Mucosa of descending colon (tissue), 3 donors: ENCODE results near the gene SPG21. TPM values are rescaled to one million over a fixed set of nuclear protein-coding genes. Genes with fewer than 3 reads are reported as not detected.
A peak's percentile ranks its signal among the peaks of the same experiment; 100 is the strongest.

ENCODE experiments used
- ATAC-seq: fragments of 200-7000 bp; cut with Tn5 transposase; one replicate; pipeline ENCODE4 v1.9.1; 2020; ENCODE audit warnings: mild to moderate bottlenecking, moderate library complexity
- DNase-seq, 3 donors: peaks; one replicate each; pipeline ENCODE4 v3.0.0-alpha.2; 2020
- H3K36me3 ChIP-seq: fragments of 200-600 bp; one replicate; pipeline ENCODE4 v1.8.0; 2021; ENCODE audit warnings: low read depth, mild to moderate bottlenecking
- H3K4me1 ChIP-seq: fragments of 200-600 bp; one replicate; pipeline ENCODE4 v1.8.0; 2021; ENCODE audit warnings: low read depth, mild to moderate bottlenecking
- H3K4me3 ChIP-seq: fragments of 200-600 bp; one replicate; pipeline ENCODE4 v1.8.0; 2021; ENCODE audit warnings: mild to moderate bottlenecking
- H3K9me3 ChIP-seq: fragments of 200-600 bp; one replicate; pipeline ENCODE4 v1.8.0; 2021; ENCODE audit warnings: mild to moderate bottlenecking
- intact Hi-C, 2 donors: fragments of 100-400 bp; cut with DNase I in 1 of 2; cut with micrococcal nuclease in 1 of 2; formaldehyde crosslinking; loops; one replicate each; pipeline versions ENCODE4 v1.11.0 to v1.11.1; 2022; cut with DNase I, micrococcal nuclease
- total RNA-seq, 3 donors: library from RNA; stranded (reverse); fragmentation: NEBNext Ultra II Directional in 2 of 3; extraction: Animal tissue kit (Norgen Biotek cat#: 25700) in 2 of 3; gene quantifications; one replicate each; pipeline versions ENCODE4 v1.2.1 to v1.2.4, GENCODE V29; 2021 to 2023
- TF ChIP-seq, protein P1 (sequence below): fragments of 200-600 bp; IDR thresholded peaks from one replicate; pipeline ENCODE4 v1.8.0; 2022; ENCODE audit warnings: antibody characterized with exemption, mild to moderate bottlenecking
- donor health status: DM: no; HTN: no; CAD: no; lungs with moderate emphysema.
- donor health status: DM: no; HTN: no; CAD: no.
- donor health status: DM: no; HTN: yes; CAD: no.

The SPG21 gene
- total RNA-seq, 3 donors from 2014 or later: 60.9 to 90.6 (median 65.9) TPM

DNA sequence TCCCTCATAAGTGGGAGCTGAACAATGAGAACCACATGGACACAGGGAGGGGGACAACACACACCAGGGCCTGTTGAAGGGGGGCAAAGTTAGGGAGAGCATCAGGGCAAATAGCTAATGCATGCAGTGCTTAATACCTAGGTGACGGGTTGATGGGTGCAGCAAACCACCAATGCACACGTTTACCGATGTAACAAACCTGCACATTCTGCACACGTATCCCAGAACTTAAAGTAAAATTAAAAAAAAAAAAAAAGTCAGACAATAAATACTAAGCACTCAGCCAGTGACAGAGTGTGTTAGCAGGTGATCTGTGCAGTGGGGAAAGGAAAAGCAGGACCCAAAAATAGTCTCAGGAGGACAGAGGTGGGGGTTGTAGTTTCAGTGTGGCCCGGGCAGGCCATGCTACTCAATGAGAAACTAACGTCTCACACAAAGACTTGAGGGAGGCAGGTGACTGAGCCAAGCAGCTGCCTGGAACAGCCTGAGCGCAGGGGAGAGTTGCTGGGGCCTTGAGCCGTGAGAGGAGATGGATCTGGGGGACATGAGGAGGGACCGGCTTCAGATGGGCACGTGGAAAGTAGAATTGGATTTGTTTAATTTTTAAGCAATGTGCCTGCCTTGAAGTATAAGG is 59.6 kb downstream of the SPG21 start:
- no peak for DNase-seq
- Histone ChIP-seq H3K4me1 (no peaks in the 10 kb centered on the region), H3K36me3 (no peaks in the 10 kb centered on the region), H3K4me3 (no peak overlapping the region), H3K9me3 (no peaks in the 10 kb centered on the region)
- peak; percentile 24 for ATAC-seq
- TF ChIP-seq, protein P1, sequence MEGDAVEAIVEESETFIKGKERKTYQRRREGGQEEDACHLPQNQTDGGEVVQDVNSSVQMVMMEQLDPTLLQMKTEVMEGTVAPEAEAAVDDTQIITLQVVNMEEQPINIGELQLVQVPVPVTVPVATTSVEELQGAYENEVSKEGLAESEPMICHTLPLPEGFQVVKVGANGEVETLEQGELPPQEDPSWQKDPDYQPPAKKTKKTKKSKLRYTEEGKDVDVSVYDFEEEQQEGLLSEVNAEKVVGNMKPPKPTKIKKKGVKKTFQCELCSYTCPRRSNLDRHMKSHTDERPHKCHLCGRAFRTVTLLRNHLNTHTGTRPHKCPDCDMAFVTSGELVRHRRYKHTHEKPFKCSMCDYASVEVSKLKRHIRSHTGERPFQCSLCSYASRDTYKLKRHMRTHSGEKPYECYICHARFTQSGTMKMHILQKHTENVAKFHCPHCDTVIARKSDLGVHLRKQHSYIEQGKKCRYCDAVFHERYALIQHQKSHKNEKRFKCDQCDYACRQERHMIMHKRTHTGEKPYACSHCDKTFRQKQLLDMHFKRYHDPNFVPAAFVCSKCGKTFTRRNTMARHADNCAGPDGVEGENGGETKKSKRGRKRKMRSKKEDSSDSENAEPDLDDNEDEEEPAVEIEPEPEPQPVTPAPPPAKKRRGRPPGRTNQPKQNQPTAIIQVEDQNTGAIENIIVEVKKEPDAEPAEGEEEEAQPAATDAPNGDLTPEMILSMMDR: no peak
- intact Hi-C loops: no loop called here

DNA sequence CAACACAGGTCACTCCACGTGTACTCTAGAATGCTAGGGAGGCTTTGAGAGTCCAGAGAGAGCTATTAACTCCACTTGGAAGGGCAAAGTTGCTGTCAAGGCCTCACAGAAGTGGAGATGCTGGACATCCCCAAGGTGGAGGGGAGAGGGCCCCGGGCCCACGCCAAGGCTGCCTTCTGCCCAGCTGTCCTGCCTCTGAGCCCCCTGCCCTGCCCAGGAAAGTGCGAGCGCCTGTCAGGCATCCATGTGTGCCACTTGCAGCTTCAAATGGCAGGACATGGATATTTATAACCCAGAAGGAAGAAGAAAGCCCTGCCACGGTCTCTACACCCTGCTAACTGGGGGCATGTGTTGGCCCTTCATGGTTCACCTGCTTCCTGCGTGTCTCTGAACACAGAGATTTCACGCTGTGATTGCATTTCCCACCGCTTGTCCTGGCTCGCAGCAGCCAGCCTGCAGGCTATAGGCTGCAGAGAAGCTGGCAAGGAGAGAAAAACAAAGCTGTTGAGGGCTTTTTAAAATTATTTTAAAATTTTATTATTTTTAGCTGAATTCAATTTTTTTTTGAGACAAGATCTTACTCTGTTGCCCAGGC is 61.0 kb downstream of the SPG21 start:
- Histone ChIP-seq H3K4me3 (no peak overlapping the region), H3K9me3 (no peaks in the 10 kb centered on the region), H3K36me3 (no peaks in the 10 kb centered on the region), H3K4me1 (no peaks in the 10 kb centered on the region)
- ATAC-seq (no peak), DNase-seq (no peak)
- intact Hi-C loops: no loop called here
- TF ChIP-seq, protein P1: no peak

DNA sequence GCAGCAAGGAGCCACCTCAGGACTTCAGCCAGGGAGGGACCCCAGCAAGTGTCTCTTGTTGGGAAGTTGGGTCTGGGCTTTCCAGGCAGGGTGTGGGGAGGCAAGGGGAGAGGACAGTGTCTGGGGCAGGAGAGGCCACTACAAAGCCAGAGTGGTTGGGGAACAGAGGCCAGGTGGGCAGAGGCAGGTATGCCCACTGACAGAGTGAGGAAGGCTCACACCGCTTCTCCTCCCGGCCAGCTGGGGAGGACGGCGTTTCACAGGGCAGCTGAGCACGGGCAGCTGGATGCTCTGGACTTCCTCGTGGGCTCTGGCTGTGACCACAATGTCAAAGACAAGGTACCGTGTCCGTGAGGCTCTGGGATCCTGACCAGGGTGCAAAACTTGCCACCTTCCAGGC is 63.1 kb downstream of the SPG21 start:
- no peaks in the 10 kb centered on the region for H3K9me3 ChIP-seq
- DNase-seq: no peak
- no peak for ATAC-seq
- no peak overlapping the region for H3K4me3 ChIP-seq
- H3K4me1 ChIP-seq: no peaks in the 10 kb centered on the region
- intact Hi-C loops: no loop called here
- TF ChIP-seq, protein P1: no peak
- no peaks in the 10 kb centered on the region for H3K36me3 ChIP-seq

DNA sequence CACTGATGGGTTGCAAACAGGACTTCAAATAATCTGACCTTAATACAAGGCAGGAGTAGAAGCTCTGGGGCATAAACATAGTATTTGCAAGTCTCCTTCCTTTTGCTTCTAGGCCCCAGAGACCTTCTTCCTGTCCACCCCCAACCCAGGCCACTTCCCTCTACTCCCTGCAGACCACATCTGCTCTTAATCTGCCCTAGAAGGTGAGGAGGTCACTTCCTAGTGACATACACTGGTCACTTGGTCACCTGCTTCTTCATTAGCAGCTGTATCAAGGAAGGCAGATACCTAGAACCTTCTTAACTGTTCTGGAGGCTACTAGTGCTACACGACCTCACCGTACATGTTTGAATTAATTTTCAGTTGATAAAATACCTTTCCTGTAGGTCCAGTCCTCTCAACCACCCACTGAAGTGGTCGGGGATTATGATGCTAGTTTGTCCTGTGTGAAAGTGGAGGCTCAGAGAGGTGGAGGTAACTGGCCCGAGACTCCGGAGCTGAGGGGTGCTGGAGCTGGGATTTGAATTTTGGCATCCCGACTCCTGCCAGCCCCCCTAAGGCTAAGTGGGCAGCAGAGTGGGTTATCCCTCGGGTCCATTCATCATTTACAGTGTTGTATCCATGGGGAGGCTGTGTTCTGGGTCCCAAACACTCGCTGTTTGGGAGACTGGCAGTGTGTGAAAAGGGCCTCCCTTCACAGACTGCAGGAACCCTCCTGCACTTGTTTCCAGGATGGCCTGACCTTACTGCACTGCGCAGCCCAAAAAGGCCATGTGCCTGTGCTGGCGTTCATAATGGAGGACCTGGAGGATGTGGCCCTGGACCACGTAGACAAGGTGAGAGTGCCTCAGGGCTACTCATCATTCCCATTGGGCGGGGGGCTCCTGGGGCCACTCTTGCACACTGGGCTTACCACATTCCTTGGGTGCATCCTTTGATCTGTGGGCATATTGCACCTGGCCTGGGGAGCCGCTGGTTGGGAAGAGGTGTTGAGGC is 64.1 kb downstream of the SPG21 start:
- DNase-seq (no peak), ATAC-seq (no peak)
- no peaks in the 10 kb centered on the region for H3K4me1 ChIP-seq
- TF ChIP-seq, protein P1: no peak
- H3K9me3 ChIP-seq: no peaks in the 10 kb centered on the region
- no peak overlapping the region for H3K4me3 ChIP-seq
- no peaks in the 10 kb centered on the region for H3K36me3 ChIP-seq
- intact Hi-C loops: no loop called here

DNA sequence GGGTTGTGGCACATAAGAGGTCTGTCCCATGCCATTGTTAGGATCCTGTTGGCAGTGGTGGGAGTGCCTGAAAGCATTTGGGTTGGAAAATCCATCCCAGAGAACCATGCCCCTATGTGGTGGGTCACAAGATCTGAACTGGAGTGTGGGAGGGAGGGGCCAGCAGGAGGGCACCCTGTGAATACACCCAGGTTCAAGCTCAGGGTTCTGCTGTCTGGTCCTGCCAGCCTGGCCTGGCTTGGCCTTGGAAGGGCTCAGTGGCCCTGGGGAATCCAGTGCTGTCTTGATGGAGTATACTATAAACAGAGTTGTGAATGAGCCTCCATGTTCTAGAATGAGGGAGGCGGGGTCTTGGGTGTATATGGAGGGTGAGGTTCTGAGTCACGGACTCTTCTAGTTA is 66.2 kb downstream of the SPG21 start:
- Histone ChIP-seq H3K4me1 (no peaks in the 10 kb centered on the region), H3K9me3 (no peaks in the 10 kb centered on the region), H3K4me3 (no peak overlapping the region), H3K36me3 (no peaks in the 10 kb centered on the region)
- DNase-seq (no peak), ATAC-seq (no peak)
- intact Hi-C loops: no loop called here
- TF ChIP-seq, protein P1: no peak
